ENCODE results near the gene ADORA1.

The ADORA1 gene

GRCh38 chr1:203158423-203158822 is 30.9 kb downstream of the ADORA1 start:
- DNase-seq (ENCODE audit: low read depth in 2 of 2) = no peak

GRCh38 chr1:203158960-203159665 is 31.6 kb downstream of the ADORA1 start:
- no peak for DNase-seq (ENCODE audit: low read depth in 2 of 2)

GRCh38 chr1:203159844-203160243 is 32.3 kb downstream of the ADORA1 start:
- DNase-seq (ENCODE audit: low read depth in 2 of 2) = no peak

GRCh38 chr1:203161175-203161574 is 33.6 kb downstream of the ADORA1 start:
- DNase-seq (ENCODE audit: low read depth in 2 of 2) = no peak

GRCh38 chr1:203161703-203162102 is 34.2 kb downstream of the ADORA1 start:
- no peak for DNase-seq (ENCODE audit: low read depth in 2 of 2)

GRCh38 chr1:203162403-203162802 is 34.9 kb downstream of the ADORA1 start:
- DNase-seq (ENCODE audit: low read depth in 2 of 2) = no peak

GRCh38 chr1:203163891-203164635 is 36.5 kb downstream of the ADORA1 start:
- DNase-seq (ENCODE audit: low read depth in 2 of 2) = no peak

- no peak for DNase-seq (ENCODE audit: low read depth in 2 of 2)
Observed at GRCh38 chr1:203165101-203165799, 37.7 kb downstream of the ADORA1 start.

- DNase-seq (ENCODE audit: low read depth in 2 of 2) = no peak
Observed at GRCh38 chr1:203165800-203166161, 38.3 kb downstream of the ADORA1 start.

- no peak for DNase-seq (ENCODE audit: low read depth in 2 of 2)
Observed at GRCh38 chr1:203166192-203166940, 38.8 kb downstream of the ADORA1 start.

GRCh38 chr1:203167026-203167912 is 39.7 kb downstream of the ADORA1 start:
- no peak for DNase-seq (ENCODE audit: low read depth in 2 of 2)

- no peak for DNase-seq (ENCODE audit: low read depth in 2 of 2)
Observed at GRCh38 chr1:203167913-203168200, 40.3 kb downstream of the ADORA1 start.

GRCh38 chr1:203168256-203168786 is 40.8 kb downstream of the ADORA1 start:
- DNase-seq (ENCODE audit: low read depth in 2 of 2) = no peak

GRCh38 chr1:203168991-203169390 is 41.5 kb downstream of the ADORA1 start:
- DNase-seq (ENCODE audit: low read depth in 2 of 2) = no peak

GRCh38 chr1:203169770-203170520 is 42.4 kb downstream of the ADORA1 start:
- DNase-seq (ENCODE audit: low read depth in 2 of 2) = no peak

- no peak for DNase-seq (ENCODE audit: low read depth in 2 of 2)
Observed at GRCh38 chr1:203170625-203171330, 43.3 kb downstream of the ADORA1 start.

- DNase-seq (ENCODE audit: low read depth in 2 of 2) = no peak
Observed at GRCh38 chr1:203171341-203172183, 44.0 kb downstream of the ADORA1 start.

- peak; percentile 14 to 18 for DNase-seq (ENCODE audit: low read depth in 2 of 2)
Observed at GRCh38 chr1:203172184-203173010, 44.9 kb downstream of the ADORA1 start.

All from fibroblast of skin of left quadriceps (primary cell).